GM21529 (cell line): ENCODE results near the gene SLC26A3.
"Not testable (repeated sequence)": the region's sequence is repeated elsewhere in the genome, so short reads cannot be mapped to it uniquely, and the experiment has no call there.

Experiments used
- ATAC-seq: cut with Tn5 transposase; IDR thresholded peaks from one replicate; pipeline ENCODE4 v1.9.1; 2021; ENCODE audit not compliant: unreplicated experiment

Gene SLC26A3

GRCh38 chr7:107803009-107803610, at the start of gene SLC26A3:
Gene SLC26A3 (minus strand): TSS chr7:107803223. CDS start chr7:107794509, 8,714 bp downstream.
- no peak for ATAC-seq

DNA sequence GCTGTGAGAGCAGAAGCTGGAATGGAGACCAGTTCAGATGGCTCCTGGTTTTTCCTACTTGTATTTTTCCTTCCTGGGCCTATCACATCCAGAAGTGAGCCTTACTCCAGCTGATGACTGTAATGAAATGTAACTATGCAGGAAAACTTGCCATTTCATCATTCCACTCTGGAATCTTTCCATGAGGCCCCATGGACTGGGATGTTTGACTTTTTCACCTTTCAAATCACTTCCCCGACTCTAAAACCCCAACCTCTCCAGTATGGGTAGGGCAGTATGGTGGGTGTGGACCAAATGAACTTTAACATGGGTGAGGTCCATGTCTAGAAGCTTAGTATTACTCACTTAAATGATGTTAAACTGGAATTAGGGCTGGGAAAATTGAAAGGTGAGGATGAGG, 47.6 kb upstream of the SLC26A3 start:
- ATAC-seq = no peak

DNA sequence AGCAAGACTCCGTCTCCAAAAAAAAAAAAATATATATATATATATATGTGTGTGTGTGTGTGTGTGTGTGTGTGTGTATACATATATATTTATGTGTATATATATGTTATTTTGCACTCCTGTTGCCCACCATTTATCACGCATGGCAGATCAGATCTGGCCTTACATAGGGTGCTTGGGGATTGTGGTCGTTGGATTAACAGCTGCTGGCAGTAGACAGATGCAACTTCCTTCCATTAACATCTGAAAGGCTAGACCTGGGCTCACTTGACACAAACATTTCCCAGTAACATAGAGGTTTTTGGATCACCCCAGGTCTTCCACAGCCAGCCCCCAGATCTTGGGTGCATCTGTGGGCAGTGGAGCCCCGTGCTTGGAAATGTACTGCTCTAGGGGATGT, 47.2 kb upstream of the SLC26A3 start:
- no peak for ATAC-seq

GRCh38 chr7:107848211-107848610, 45.2 kb upstream of the SLC26A3 start:
- not testable (repeated sequence) for ATAC-seq

DNA sequence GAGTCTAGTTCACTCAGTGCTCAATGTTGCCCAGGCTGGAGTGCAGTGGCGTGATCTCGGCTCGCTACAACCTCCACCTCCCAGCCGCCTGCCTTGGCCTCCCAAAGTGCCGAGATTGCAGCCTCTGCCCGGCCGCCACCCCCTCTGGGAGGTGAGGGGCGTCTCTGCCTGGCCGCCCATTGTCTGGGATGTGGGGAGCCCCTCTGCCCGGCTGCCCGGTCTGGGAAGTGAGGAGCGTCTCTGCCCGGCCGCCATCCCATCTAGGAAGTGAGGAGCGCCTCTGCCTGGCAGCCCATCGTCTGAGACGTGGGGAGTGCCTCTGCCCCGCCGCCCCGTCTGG, 44.8 kb upstream of the SLC26A3 start:
- not testable (repeated sequence) for ATAC-seq

DNA sequence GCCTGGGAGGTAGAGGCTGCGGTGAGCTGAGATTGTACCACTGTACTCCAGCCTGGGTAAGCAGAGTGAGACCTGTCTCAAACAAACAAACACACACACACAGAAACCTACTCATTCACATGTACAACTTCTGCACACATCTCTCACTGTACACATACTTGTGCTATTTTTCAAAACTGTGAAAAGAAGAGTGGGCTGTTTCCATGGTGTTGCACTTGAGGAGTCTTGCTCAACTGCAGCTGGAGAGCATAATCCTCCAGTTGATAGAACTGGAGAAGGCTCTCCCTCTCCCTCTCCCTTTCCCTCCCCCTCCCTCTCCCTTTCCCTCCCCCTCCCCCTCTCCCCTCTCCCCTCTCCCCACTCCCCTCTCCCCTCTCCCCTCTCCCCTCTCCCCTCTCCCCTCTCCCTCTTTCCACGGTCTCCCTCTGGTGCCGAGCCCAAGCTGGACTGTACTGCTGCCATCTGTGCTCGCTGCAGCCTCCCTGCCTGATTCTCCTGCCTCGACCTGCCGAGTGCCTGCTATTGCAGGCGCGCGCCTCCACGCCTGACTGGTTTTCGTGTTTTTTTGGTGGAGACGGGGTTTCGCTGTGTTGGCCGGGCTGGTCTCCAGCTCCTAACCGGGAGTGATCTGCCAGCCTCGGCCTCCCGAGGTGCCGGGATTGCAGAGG, 44.3 kb upstream of the SLC26A3 start:
- no peak for ATAC-seq

GRCh38 chr7:107846324-107846723, 43.3 kb upstream of the SLC26A3 start:
- no peak for ATAC-seq

DNA sequence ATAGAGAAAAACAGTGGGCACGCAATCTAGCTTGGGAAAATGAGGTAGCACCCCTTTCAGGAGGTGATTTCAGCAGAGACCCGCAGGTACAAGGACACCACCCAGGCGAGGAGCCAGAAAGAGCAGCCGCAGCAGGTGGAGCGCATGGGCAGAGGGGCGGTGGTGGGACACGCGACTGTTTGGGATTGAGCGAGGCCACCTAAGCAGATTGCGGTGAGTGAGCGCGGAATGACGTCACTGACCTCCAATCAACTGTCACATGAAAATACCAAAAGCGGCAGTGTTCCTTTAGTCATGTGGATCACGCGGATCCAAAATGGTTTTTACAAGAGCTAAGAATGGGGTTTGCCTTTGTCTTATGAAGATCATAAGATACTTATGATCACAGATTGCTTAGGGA, 40.2 kb upstream of the SLC26A3 start:
- no peak for ATAC-seq

- no peak for ATAC-seq
These were observed 39.2 kb upstream of the SLC26A3 start for GRCh38 chr7:107842213-107842612.

GRCh38 chr7:107838816-107839565, 36.0 kb upstream of the SLC26A3 start:
- ATAC-seq = no peak

DNA sequence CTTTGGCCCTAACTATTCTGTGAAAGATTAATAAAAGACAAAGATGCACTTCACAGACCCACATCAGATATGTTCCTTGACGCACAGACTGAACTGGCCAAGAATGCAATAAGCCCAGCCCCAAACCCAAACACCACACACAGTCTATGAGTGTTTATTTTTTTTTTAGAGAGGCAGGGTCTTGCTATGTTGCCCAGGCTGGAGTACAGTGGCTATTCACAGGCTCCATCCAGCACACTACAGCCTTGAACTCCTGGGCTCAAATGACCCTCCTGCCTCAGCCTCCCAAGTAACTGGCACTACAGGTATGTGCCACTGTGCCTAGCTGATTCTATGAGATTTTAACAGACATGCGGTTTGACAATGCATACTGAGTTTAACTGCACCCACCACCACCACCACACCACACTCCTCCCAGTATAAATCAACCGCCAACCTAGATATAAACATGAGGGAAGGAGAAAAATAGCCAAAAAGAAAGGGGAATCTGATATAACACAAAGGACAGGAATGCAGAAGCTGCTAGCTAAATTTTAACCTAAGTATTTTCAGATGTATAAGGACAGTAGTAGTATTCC, 35.1 kb upstream of the SLC26A3 start:
- ATAC-seq = no peak

- ATAC-seq = no peak
These were observed 34.1 kb upstream of the SLC26A3 start for GRCh38 chr7:107837145-107837512.

DNA sequence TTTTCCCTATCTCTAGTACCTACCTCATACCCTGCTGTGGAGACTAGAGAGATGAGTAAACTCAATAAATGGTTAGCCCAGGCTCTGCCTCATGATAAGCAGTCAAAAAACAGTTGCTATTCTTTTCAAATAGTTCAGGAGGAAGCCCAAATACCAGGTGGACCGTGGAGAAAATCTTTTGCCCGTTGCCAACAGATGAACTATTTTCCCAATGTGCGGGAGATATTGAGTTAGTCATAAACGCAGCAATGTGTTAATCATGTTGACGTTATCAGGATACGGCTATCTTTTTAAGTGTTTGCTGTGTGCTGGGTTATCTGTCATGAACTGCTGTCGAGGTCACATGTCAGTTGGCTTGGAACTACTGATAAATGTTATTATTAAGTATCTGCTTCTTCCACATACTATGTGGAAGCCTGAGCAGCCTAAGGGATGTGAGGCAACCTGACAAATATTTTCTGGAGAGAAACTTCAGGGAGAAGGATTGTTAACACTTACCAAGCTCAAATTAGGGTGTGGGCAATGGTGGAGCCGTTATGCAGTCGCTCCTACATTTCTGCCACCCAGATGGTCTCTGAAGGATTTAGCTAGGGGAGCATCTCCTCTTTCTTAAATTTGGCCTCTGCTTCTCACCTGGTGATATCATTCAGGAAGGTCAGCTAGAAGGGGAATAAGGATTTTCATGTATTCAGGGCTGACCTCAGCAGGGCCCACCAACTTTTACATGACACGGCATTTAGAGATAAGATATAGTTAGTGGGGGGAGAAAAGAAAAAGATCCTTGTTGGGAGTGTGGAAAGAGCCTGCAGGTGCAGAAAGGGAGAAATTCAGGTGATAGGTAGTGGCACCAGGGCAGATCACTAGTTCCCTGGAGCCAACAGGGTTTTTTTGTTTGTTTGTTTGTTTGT, 33.5 kb upstream of the SLC26A3 start:
- ATAC-seq = no peak

DNA sequence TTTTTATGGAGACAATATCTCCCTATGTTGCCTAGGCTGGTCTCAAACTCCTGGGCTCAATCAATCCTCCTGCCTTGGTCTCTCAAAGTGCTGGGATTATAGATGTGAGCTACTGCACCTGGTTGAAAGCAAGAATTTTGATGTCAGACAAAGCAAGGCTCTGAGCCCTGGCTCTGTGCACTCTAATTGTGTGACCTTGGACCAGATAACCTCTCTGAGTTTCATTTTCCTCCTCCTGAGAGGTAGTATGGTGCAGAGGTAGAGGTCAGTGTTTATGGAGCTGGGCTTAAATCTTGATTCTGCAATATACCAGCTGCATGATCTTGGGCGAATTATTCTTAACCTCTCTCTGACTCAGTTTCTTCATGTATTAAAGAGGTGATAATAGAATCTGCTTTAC, 31.4 kb upstream of the SLC26A3 start:
- ATAC-seq = no peak

- no peak for ATAC-seq
These were observed 30.7 kb upstream of the SLC26A3 start for GRCh38 chr7:107833684-107834106.

DNA sequence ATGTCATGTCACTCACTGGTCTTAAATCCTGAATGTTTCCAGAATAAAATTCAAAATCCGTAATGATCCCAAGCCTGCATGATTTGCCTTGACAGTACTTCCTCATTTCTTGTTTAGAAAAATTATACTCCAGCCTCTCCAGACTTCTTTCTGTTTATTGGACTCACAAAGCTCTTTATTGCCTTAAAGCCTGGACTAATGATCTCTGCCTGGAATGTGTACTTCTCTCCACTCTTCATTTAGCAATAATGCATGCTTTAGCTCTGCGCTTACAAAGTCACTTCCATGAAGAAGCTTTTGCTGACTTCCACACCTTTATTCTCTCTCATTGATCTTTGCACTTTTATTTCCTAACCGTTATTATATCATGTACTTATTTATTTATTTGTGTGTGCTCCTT, 27.4 kb upstream of the SLC26A3 start:
- no peak for ATAC-seq

DNA sequence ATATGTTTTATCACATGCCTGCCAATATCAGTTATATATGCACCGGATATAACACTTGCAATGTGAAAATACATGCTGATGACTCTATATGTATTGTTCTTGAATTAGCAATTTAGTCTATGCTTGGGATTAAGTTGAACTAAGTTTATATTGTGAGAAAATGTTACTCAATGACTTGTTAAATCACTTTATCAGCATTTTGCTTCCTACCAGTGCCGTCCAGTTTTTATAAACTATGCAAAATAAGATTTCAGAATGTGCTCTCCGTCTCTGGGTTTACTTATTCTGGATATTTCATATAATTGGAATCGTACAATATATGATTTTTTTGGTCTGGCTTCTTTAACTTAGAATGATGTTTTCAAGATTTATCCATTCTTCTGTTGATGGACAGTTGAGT, 25.5 kb upstream of the SLC26A3 start:
- no peak for ATAC-seq

GRCh38 chr7:107827501-107827900, 24.5 kb upstream of the SLC26A3 start:
- no peak for ATAC-seq

DNA sequence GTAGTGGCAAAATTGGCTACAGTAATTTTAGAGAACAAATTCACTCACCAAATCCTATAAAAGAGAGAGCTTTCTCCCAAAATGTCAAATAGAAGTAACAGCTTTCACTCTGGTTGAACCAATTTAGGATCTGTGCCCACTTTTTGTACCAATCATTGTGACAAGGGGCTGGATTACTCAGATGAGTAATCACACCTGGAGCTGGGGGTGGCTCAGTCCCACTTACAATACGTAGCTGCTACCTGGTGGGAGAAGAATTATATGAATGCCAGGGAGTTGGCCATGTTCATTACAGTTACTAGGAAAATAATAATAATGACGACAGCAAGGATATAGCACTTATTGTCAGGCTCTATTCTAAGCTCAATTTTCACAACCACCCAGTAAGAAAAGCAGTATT, 23.4 kb upstream of the SLC26A3 start:
- no peak for ATAC-seq

GRCh38 chr7:107824858-107825257, 21.8 kb upstream of the SLC26A3 start:
- ATAC-seq = no peak

GRCh38 chr7:107818622-107819021, 15.6 kb upstream of the SLC26A3 start:
- ATAC-seq = no peak
